ENCODE measurements around the gene OR13C5. TPM values are rescaled to one million over a fixed set of nuclear protein-coding genes. Genes with fewer than 3 reads are reported as not detected.

OR13C5 gene
- total and polyA plus RNA-seq, 10 of the 15 experiments (the other 5 are each of a cell fraction or from before 2014, with no cell fraction given): 0.58 TPM; not detected in 9

- POLR2A ChIA-PET: no interaction called here
- H3K36me3 ChIP-seq (ENCODE audit: control insufficient read depth in 2 of 2, insufficient read depth in 2 of 2, low read length in 1 of 2): no peaks in the 10 kb centered on the region
- DNase-seq (ENCODE audit: low read depth, low spot score): no peak
- H3K4me2 ChIP-seq (ENCODE audit: control insufficient read depth, insufficient read depth): no peak overlapping the region
- no peaks in the 10 kb centered on the region for H3K79me2 ChIP-seq (ENCODE audit: control insufficient read depth, insufficient read depth, low read length)
- ATAC-seq: no peak
- no peak overlapping the region for H3K4me3 ChIP-seq
- in situ Hi-C loops (cut with MboI) (no loop called here), intact Hi-C loops (cut with micrococcal nuclease; ENCODE audit: unreplicated experiment) (no loop called here)
- SMC1A ChIA-PET (ENCODE audit: uncharacterized antibody, unreplicated experiment): interaction anchor here (1.3 kb wide), 1 partner anchor 9 kb away, joined by 5 read pairs; no protein-coding TSS in a partner anchor
- WGBS (ENCODE audit: insufficient coverage, insufficient replicate concordance, low lambda C conversion rate, missing lambda C conversion rate): 13% methylated on average over 1 of the region's 1 CpG
- H3K27me3 ChIP-seq (replicated peaks in 1 of 2; ENCODE audit: control insufficient read depth in 2 of 2, insufficient read depth in 2 of 2, low read length in 1 of 2): no peaks in the 10 kb centered on the region
- CTCF ChIA-PET: no interaction called here
- H3K9ac ChIP-seq (ENCODE audit: control insufficient read depth, insufficient read depth, low read length): no peak overlapping the region
- BruUV-seq (replicated peaks): no TSS peak
- H3K4me1 ChIP-seq (ENCODE audit: control insufficient read depth, insufficient read depth, low read length): no peaks in the 10 kb centered on the region
- no peak for FAIRE-seq
- H3K27ac ChIP-seq (ENCODE audit: control insufficient read depth, insufficient read depth): no peak overlapping the region
- H2AFZ ChIP-seq (ENCODE audit: control insufficient read depth, low read depth, low read length): no peak overlapping the region
- RAD21 ChIA-PET (ENCODE audit: unreplicated experiment): no interaction called here
- TF ChIP-seq IKZF2 (IDR thresholded peaks at IDR 0.05): no peak
- no peak for TF ChIP-seq MTA2 (IDR thresholded peaks at IDR 0.05; ENCODE audit: low read depth)
- H4K20me1 ChIP-seq (ENCODE audit: control insufficient read depth, insufficient read depth): no peaks in the 10 kb centered on the region
- H3K9me3 ChIP-seq (replicated peaks; ENCODE audit: control insufficient read depth, insufficient read depth, low read length): no peaks in the 10 kb centered on the region
Measured at GRCh38 chr9:104580562-104580961, 18.7 kb downstream of the OR13C5 start.

- DNase-seq (ENCODE audit: low read depth, low spot score) (no peak), FAIRE-seq (no peak), ATAC-seq (no peak)
- no peak overlapping the region for H3K27ac ChIP-seq (ENCODE audit: control insufficient read depth, insufficient read depth)
- no peak overlapping the region for H3K4me3 ChIP-seq
- TF ChIP-seq USF2 (IDR thresholded peaks at IDR 0.05; ENCODE audit: borderline replicate concordance, low read depth, low read length): no peak
- no peak for TF ChIP-seq SMC3 (IDR thresholded peaks at IDR 0.05; ENCODE audit: borderline replicate concordance, low read length)
- no peak for TF ChIP-seq PAX8 (IDR thresholded peaks at IDR 0.05)
- no peak for TF ChIP-seq BACH1 (IDR thresholded peaks at IDR 0.05; ENCODE audit: borderline replicate concordance)
- TF ChIP-seq SUZ12 (IDR thresholded peaks at IDR 0.05; ENCODE audit: unreplicated experiment): no peak
- no peak for TF ChIP-seq JUND (IDR thresholded peaks at IDR 0.05; ENCODE audit: low read depth, low read length)
- no peak for TF ChIP-seq NFIC (IDR thresholded peaks at IDR 0.05; ENCODE audit: low read depth, low read length)
- TF ChIP-seq BMI1 (IDR thresholded peaks at IDR 0.05; ENCODE audit: borderline replicate concordance): no peak
- TF ChIP-seq POLR2AphosphoS5 (IDR thresholded peaks at IDR 0.05; ENCODE audit: low read length): no peak
- H3K9me3 ChIP-seq (replicated peaks; ENCODE audit: control insufficient read depth, insufficient read depth, low read length): no peaks in the 10 kb centered on the region
- no peak overlapping the region for H3K4me2 ChIP-seq (ENCODE audit: control insufficient read depth, insufficient read depth)
- H3K9ac ChIP-seq (ENCODE audit: control insufficient read depth, insufficient read depth, low read length): no peak overlapping the region
- H3K79me2 ChIP-seq (ENCODE audit: control insufficient read depth, insufficient read depth, low read length): no peaks in the 10 kb centered on the region
- POLR2A ChIA-PET: no interaction called here
- SMC1A ChIA-PET (ENCODE audit: uncharacterized antibody, unreplicated experiment): no interaction called here
- intact Hi-C loops (cut with micrococcal nuclease; ENCODE audit: unreplicated experiment) (no loop called here), in situ Hi-C loops (cut with MboI) (no loop called here)
- H3K36me3 ChIP-seq (ENCODE audit: control insufficient read depth in 2 of 2, insufficient read depth in 2 of 2, low read length in 1 of 2): no peaks in the 10 kb centered on the region
- BruUV-seq (replicated peaks): no TSS peak
- WGBS (ENCODE audit: insufficient coverage, insufficient replicate concordance, low lambda C conversion rate, missing lambda C conversion rate): 50% methylated on average over 5 of the region's 5 CpGs
- no peaks in the 10 kb centered on the region for H3K27me3 ChIP-seq (replicated peaks in 1 of 2; ENCODE audit: control insufficient read depth in 2 of 2, insufficient read depth in 2 of 2, low read length in 1 of 2)
- H3K4me1 ChIP-seq (ENCODE audit: control insufficient read depth, insufficient read depth, low read length): no peaks in the 10 kb centered on the region
- H2AFZ ChIP-seq (ENCODE audit: control insufficient read depth, low read depth, low read length): no peak overlapping the region
- RAD21 ChIA-PET (ENCODE audit: unreplicated experiment): no interaction called here
- CTCF ChIA-PET: no interaction called here
- no peaks in the 10 kb centered on the region for H4K20me1 ChIP-seq (ENCODE audit: control insufficient read depth, insufficient read depth)
Measured at GRCh38 chr9:104577263-104577662, 21.9 kb downstream of the OR13C5 start.

Measured in GM12878 (cell line).